GM12872 (cell line): ENCODE measurements around the gene TMPRSS7.

Experiments
- CTCF ChIP-seq: IDR thresholded peaks from 3 replicates; pipeline ENCODE4 v1.5.1; 2011; ENCODE audit warnings: low read depth, mild to moderate bottlenecking, low read length, moderate library complexity; ENCODE audit not compliant: insufficient read depth

Gene TMPRSS7

GRCh38 chr3:112096176-112096575 lies 61.6 kb downstream of the TMPRSS7 start:
- TF ChIP-seq CTCF = no peak

- TF ChIP-seq CTCF = no peak
Measured at GRCh38 chr3:112097378-112097777, 62.8 kb downstream of the TMPRSS7 start.

- no peak for TF ChIP-seq CTCF
Measured at GRCh38 chr3:112101916-112102315, 67.4 kb downstream of the TMPRSS7 start.

GRCh38 chr3:112104774-112105173 lies 70.2 kb downstream of the TMPRSS7 start:
- no peak for TF ChIP-seq CTCF

- no peak for TF ChIP-seq CTCF
Measured at GRCh38 chr3:112109322-112109721, 74.8 kb downstream of the TMPRSS7 start.

GRCh38 chr3:112111785-112112402 lies 77.4 kb downstream of the TMPRSS7 start:
- peak; percentile 91 for TF ChIP-seq CTCF

- TF ChIP-seq CTCF = no peak
Measured at GRCh38 chr3:112114576-112115160, 80.1 kb downstream of the TMPRSS7 start.
